Dendritic cell treated with granulocyte-macrophage colony-stimulating factor and Interleukin-4, amounts not matched to agents 40 ng/mL and 50 ng/mL, for 4 days (primary cell): Measurements from ENCODE around the gene SPDYC.

Source experiments
- H3K27ac Mint-ChIP-seq: one replicate; pipeline ENCODE4 v1.8.0; 2022; ENCODE audit warnings: mild to moderate bottlenecking, mixed read lengths
- H3K27me3 Mint-ChIP-seq: one replicate; pipeline ENCODE4 v1.8.0; 2022; ENCODE audit warnings: mild to moderate bottlenecking, mixed read lengths
- H3K36me3 Mint-ChIP-seq: one replicate; pipeline ENCODE4 v1.8.0; 2022; ENCODE audit warnings: low read depth, mixed read lengths
- H3K4me1 Mint-ChIP-seq: one replicate; pipeline ENCODE4 v1.8.0; 2022; ENCODE audit warnings: low read depth, mixed read lengths
- H3K4me3 Mint-ChIP-seq: one replicate; pipeline ENCODE4 v1.8.0; 2022; ENCODE audit warnings: mild to moderate bottlenecking, moderate library complexity, mixed read lengths
- H3K9me3 Mint-ChIP-seq: one replicate; pipeline ENCODE4 v1.8.0; 2022; ENCODE audit warnings: mixed read lengths
- intact Hi-C: fragments of 100-400 bp; cut with micrococcal nuclease; formaldehyde crosslinking; loops from one replicate; pipeline ENCODE4 v1.15.0; 2022

Gene SPDYC, protein sequence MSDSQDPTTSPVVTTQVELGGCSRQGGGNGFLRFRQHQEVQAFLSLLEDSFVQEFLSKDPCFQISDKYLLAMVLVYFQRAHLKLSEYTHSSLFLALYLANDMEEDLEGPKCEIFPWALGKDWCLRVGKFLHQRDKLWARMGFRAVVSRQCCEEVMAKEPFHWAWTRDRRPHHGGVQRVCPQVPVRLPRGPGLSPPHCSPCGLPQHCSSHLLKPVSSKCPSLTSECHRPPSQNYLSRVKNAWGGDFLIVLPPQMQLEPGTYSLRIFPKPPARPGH

DNA sequence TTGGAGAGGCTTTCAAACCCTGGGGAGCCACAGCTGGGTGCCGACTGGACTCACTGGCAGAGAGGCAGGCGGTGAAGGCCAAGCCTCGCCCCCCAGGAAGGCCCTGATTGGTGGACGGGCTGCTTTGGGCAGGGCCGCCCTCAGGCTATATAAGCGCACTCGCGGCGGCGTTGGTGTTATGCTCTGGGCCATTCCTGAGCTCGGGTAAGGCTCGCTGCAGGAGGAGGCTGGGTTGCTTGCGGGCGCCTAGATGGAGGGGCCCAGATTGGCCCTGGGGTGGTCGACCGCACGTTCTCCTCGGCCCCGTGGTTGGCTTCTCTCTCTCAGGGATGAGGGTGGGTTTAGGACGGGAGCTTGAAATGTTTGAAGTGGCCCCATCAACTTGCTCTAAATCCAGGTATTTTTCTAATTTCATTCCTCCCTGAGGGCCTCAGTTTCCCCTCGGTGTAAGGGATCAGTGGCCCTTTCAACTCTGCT lies at the start of gene SPDYC:
Gene SPDYC (plus strand): TSS at position 176 of the 477 bp plus-strand sequence. CDS start 1,125 bp downstream, outside the sequence.
- H3K4me1 Mint-ChIP-seq = peaks cover 14% of the 10 kb centered on the region
- H3K9me3 Mint-ChIP-seq = no peaks in the 10 kb centered on the region
- peak within 1 kb of the TSS; percentile 70 for H3K27ac Mint-ChIP-seq
- peaks cover 3% of the 10 kb centered on the region for H3K27me3 Mint-ChIP-seq
- intact Hi-C loops = no loop called here
- no peak within 1 kb of the TSS for H3K4me3 Mint-ChIP-seq
- H3K36me3 Mint-ChIP-seq = no peaks in the 10 kb centered on the region

DNA sequence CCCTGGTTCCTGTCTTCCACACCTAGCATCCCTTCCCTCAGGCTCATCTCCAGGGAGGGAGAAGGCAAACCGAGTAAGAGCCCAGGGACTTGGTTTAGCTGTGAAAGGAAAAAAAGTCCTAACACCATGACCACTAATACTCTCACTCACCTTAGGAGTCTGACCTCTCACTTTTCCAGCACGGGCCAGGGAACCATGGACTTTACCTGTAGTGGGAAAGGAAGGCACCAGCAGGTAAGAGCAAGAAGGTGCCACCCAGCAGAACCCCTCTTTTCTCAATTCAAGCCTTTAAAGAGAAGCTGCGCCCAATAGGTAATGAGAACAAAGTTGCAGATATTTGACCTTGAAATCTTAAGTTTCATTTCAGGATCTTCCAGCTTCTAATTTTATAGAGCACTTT lies 49.2 kb upstream of the SPDYC start:
- Mint-ChIP-seq H3K4me1 (peaks cover 42% of the 10 kb centered on the region), H3K36me3 (peaks cover 76% of the 10 kb centered on the region), H3K27me3 (no peaks in the 10 kb centered on the region), H3K9me3 (no peaks in the 10 kb centered on the region), H3K27ac (peak overlapping the region; percentile 99), H3K4me3 (peak overlapping the region; percentile 91)
- intact Hi-C loops = no loop called here

DNA sequence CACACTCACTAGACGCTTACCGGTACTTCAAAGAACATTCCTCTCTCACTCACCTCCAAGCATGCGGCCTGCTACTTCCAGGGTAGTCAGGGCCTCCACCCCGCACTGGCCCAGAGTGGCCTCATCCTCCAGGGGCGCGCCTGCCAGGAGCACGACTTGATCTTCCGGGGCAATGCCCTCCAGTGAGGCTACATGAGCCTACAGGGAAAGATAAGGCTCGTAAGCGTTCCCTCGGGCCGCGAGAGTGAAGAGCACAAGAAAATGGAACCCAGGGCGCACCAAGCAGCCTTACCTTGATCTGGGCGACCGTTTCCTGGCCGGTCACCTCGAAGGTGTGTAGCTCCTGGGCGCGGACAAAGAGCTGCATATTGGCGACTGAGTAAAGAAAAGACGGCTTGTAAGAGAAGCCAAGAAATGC lies 48.6 kb upstream of the SPDYC start:
- Mint-ChIP-seq H3K9me3 (no peaks in the 10 kb centered on the region), H3K27me3 (no peaks in the 10 kb centered on the region), H3K27ac (peak overlapping the region; percentile 99), H3K4me3 (peak overlapping the region; percentile 91), H3K4me1 (peaks cover 38% of the 10 kb centered on the region), H3K36me3 (peaks cover 79% of the 10 kb centered on the region)
- intact Hi-C loops = no loop called here

DNA sequence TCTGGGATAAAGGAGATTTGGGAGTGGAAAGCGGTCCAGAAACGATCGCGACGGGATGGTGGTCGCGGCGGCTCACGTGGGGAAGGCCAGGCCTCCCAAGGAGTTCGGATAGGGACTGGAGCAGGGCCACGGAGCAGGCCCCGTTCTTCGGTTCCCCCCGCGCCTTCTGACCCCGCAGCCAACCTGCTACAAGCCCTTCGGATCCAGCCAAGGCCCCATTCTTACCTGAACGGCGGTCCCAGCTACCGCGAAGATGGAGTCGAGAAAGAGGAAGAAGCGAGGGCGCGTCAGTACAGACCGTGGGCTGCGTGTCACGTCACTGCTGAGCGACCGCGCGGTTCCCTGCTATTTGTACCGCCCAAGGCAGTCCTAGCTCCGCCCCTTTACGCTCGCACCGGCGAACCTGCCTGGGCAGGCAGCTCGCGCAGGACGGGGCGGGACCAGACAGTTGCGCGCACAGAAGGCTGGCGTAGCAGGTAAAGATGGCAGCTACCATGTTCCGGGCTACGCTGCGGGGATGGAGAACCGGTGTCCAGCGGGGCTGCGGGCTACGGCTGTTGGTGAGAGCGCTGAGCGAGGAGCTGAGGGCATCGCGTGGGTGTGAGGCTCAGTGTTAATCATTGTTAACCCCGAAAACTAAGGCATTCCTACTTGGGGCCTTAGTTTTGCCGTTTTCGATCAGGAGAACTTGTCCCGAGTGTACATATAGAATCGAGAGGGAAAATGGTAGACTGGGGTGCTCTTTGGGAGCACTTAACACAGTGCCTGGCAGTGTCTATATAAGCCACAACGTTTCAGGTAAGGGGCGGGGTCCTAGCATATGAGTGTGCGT lies 48.0 kb upstream of the SPDYC start, which contains the start of the genes FAU and MRPL49:
Gene FAU (minus strand): TSS at position 270 of the 832 bp plus-strand sequence. CDS start 321 bp downstream, outside the sequence.
Gene MRPL49 (plus strand): TSS at position 457 of the 832 bp plus-strand sequence. CDS start 26 bp downstream, at position 483.
- peaks cover 86% of the 10 kb centered on the region for H3K36me3 Mint-ChIP-seq
- H3K4me3 Mint-ChIP-seq = peak within 1 kb of the TSS; percentile 91
- peak within 1 kb of the TSS; percentile 99 for H3K27ac Mint-ChIP-seq
- peaks cover 33% of the 10 kb centered on the region for H3K4me1 Mint-ChIP-seq
- no peaks in the 10 kb centered on the region for H3K9me3 Mint-ChIP-seq
- intact Hi-C loops = no loop called here
- H3K27me3 Mint-ChIP-seq = no peaks in the 10 kb centered on the region

DNA sequence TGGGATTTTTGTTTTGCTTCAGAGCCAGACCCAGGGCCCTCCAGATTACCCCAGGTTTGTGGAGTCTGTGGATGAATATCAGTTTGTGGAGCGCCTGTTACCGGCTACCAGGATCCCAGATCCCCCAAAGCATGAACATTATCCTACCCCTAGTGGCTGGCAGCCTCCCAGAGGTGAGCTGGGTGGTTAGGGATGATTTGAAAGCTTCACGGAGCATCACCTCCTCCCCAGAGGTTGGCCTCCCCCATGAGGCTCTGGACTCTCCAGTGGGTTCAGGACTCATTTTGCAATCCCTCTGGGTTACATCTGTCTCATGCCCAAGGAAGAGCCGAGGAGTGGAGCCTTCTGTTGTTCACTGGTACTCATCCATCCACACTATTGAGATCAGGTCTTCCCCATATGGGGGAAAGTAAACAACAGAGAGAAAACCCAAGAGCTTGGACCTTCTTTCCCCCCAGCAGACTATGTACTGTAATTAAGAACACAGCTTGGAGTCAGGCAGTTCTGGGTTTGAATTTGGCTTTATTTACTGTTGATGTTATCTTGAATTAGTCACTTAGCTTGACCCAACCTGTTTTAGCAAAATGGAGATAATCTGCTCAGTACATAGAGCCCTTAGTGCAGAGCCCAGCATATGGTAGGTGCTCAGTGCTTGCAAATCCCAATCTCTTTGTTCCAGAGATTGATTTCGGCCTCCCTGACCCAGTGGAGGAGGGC lies 45.4 kb upstream of the SPDYC start:
- H3K27me3 Mint-ChIP-seq = no peaks in the 10 kb centered on the region
- peaks cover 18% of the 10 kb centered on the region for H3K4me1 Mint-ChIP-seq
- peaks cover 86% of the 10 kb centered on the region for H3K36me3 Mint-ChIP-seq
- intact Hi-C loops = no loop called here
- H3K9me3 Mint-ChIP-seq = no peaks in the 10 kb centered on the region
- H3K27ac Mint-ChIP-seq = no peak overlapping the region
- no peak overlapping the region for H3K4me3 Mint-ChIP-seq

DNA sequence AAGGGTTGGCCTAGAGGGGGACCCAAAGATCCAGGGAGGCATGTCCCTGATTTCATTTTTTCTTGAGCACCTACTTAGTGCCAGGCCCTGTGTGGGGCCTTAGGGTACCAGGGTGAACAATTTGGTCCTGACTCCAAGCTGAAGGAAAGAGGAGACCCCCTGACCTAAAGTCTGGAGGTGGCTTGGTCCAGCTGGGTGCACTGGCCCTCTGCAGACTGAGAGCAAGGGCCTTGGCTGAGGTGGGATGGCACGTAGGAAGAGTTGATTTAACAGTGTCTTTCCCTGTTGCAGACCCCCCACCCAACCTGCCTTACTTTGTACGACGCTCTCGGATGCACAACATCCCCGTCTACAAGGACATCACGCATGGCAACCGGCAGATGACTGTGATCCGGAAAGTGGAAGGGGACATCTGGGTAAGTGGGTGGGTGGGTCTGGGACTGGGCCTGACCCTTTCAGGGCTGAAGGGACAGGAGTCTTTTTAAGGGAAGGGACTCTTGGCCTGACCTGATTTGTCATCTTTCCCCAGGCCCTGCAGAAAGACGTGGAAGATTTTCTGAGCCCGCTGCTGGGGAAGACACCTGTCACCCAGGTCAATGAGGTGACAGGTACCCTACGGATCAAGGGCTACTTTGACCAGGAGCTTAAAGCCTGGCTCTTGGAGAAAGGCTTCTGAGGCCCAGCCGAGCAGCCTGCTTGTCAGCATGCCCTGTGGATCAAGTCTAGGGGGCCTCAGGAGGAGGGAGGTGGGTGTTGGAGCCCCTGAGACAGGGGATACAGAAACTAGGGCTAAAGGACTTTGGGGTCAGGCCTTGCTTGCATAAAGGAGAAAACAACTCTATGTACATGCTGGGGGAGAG lies 44.6 kb upstream of the SPDYC start:
- H3K27ac Mint-ChIP-seq = no peak overlapping the region
- peaks cover 86% of the 10 kb centered on the region for H3K36me3 Mint-ChIP-seq
- peaks cover 12% of the 10 kb centered on the region for H3K4me1 Mint-ChIP-seq
- H3K9me3 Mint-ChIP-seq = no peaks in the 10 kb centered on the region
- no peaks in the 10 kb centered on the region for H3K27me3 Mint-ChIP-seq
- no peak overlapping the region for H3K4me3 Mint-ChIP-seq
- intact Hi-C loops = no loop called here

DNA sequence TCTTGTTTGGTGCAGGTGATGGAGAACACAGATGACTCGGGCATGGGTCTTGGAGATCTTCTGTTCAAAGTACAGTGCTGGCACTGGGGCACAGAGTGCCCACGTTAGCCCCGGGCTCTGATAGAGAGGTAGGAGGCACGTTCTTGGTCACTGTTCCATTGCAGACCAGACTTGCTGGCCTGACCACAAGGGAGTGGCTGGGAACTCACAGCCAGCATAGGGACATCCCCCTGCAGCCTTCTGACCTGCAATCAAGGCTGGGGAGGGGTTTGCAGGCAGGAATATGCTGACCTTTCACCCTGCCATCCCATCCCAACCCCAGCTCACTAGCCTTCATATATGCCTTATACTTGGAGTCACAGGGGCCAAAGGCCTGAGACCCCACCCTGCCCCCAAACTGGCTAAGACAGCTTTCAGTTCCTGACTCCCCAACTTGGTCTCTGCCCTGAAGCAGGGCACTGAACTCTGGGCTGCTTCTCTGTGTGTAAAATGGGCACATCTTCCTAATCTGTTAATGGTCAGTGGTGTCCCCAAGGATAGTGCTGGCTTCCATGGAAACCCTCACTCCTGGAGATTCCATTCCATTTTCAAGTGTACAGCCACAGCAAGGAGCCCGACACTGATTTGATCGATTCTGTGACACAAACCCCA lies 43.3 kb upstream of the SPDYC start:
- Mint-ChIP-seq H3K4me1 (peaks cover under 1% of the 10 kb centered on the region), H3K36me3 (peaks cover 86% of the 10 kb centered on the region), H3K9me3 (no peaks in the 10 kb centered on the region), H3K27me3 (no peaks in the 10 kb centered on the region), H3K27ac (no peak overlapping the region), H3K4me3 (no peak overlapping the region)
- intact Hi-C loops = no loop called here

DNA sequence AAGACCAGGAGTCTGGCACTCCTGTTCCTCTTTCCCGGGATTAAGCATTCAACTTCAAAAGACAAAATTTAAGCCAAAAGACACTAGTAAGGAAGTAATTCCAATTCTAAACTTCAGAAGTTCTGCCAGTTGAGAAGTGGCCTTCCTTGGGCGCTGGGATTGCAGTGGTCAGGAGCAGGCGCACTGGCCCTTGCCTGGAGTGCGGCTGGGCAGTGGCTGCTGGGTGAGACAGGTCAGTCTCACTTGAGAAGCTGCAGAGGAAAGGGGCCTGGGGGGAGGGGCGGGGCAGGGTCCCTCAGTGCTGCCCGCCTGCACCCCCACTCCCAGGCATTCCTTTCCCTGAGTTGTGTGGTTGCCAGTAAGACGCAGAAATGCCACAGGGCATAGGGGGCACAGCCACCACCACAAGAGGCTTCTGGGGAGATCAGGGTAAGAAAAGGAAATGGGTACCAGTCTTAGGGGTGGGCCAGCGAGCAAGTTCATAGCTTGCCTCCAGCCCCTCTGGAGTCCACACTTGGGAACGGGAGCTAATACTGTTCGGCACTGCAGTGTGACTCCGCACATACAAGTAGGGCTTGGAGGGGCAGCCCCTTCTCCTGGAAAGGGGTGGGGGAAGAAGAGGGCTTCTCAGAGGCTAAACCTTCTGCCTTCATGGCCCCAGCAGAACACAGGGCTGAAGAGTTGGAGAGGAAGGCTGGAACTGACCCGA lies 42.4 kb upstream of the SPDYC start:
- H3K4me1 Mint-ChIP-seq = peaks cover 10% of the 10 kb centered on the region
- no peaks in the 10 kb centered on the region for H3K9me3 Mint-ChIP-seq
- no peaks in the 10 kb centered on the region for H3K27me3 Mint-ChIP-seq
- no peak overlapping the region for H3K27ac Mint-ChIP-seq
- intact Hi-C loops = no loop called here
- no peak overlapping the region for H3K4me3 Mint-ChIP-seq
- H3K36me3 Mint-ChIP-seq = peaks cover 88% of the 10 kb centered on the region

DNA sequence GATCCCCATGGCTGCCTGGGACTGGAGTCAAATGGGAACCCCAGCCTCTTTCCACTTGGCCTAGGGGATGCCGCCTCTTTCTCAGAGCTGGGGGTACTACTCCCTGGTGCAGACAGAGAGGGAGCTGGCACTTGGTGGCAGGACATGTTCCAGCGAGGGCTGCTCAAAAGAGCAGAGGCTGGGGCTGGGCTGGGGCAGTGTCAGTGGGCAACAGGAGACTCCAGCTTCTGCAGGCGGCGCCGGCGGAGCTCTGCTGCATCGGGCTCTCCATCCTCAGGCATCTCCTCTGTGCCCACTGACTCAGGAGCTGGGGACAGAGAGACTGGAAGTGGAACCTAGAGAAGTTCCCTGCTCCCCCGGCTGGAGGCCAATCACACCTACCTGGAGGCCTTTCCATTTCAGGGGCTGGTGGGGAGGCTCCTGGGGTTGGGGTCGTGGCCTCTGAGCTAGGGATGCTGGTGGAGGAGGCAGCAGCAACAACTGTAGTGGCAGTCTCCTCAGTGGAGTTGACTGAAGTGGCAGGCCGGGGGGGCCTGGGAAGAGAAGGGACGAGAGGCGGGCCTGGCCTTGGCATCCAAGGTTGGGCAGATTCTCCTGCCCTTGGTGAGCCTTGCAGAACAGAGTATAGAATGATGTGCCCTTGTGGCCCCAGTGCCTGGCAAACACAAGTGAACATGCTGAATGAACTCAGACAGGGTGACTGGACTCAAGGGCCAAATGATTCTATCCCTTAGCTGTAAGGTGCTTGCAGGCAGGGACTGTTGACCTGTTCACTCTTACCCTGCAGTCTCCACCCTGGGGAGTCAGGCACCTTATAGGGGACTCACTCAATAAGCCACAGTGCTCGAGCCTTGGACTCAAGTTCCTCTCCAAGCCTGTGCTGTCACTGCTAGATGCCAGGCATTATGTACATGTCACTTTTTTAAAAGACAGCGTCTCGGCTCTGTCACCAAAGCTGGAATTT lies 41.6 kb upstream of the SPDYC start:
- intact Hi-C loops = no loop called here
- H3K4me1 Mint-ChIP-seq = peaks cover 18% of the 10 kb centered on the region

DNA sequence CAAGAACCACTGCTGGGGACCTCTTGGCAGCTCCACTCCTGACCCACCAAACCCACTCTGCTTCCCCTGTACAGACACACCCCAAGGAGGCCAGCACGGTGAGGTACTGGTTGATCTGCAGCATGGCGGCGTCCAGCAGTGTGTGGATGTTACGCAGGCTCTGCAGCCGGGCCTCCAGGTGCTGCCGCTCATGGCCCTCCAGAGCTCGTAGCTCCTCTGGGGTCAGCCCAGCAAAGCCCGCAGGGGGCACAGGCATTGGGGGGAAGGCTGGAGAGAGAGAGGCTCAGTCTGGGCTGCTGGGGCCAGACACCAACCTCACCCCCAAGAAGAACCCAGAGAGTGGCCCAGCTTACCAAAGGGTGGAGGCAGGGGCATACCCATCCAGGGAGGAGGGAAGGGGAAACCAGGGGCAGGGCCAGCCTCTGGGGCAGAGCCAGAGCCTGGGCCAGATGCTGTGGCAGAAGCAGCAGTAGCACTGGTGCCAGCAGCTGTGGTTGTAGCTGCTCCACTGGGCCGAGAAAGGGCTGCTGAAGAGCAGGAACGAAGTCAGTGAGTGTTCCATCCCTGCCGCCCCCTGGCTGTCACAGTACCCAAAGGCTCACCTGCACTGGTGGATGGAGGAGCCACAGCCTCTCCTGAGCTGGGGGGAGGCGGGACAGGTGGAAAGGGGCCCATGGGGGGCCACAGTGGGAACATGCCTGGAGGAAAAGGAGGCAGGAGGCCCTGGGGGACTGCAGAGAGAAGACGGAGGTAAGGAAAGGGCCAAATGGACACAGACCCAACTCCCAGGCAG lies 40.2 kb upstream of the SPDYC start:
- H3K27me3 Mint-ChIP-seq = no peaks in the 10 kb centered on the region
- H3K9me3 Mint-ChIP-seq = no peaks in the 10 kb centered on the region
- H3K4me1 Mint-ChIP-seq = peaks cover 21% of the 10 kb centered on the region
- no peak overlapping the region for H3K27ac Mint-ChIP-seq
- H3K4me3 Mint-ChIP-seq = no peak overlapping the region
- peaks cover 100% of the 10 kb centered on the region for H3K36me3 Mint-ChIP-seq
- intact Hi-C loops = no loop called here

More for the DNA sequence above, 41.6 kb upstream of the SPDYC start:
- Mint-ChIP-seq H3K36me3 (peaks cover 96% of the 10 kb centered on the region), H3K27me3 (no peaks in the 10 kb centered on the region), H3K27ac (no peak overlapping the region), H3K9me3 (no peaks in the 10 kb centered on the region), H3K4me3 (no peak overlapping the region)
